A549 treated with AZD9567 at 1 μM for 4 hours (cell line): ENCODE measurements around the gene ATL2. TPM values are rescaled to one million over a fixed set of nuclear protein-coding genes. Genes with fewer than 3 reads are reported as not detected.

Source experiments
- total RNA-seq: library from RNA; stranded (reverse); fragments of 200-300 nt; extraction: Qiagen RNA extraction; gene quantifications from 5 replicates; pipeline ENCODE4 v1.2.3, GENCODE V29; 2022; ENCODE audit not compliant: insufficient read depth

Gene ATL2
- 46.4 to 64.9 TPM (median 60.4 TPM) in 5 replicates for total RNA-seq

DNA sequence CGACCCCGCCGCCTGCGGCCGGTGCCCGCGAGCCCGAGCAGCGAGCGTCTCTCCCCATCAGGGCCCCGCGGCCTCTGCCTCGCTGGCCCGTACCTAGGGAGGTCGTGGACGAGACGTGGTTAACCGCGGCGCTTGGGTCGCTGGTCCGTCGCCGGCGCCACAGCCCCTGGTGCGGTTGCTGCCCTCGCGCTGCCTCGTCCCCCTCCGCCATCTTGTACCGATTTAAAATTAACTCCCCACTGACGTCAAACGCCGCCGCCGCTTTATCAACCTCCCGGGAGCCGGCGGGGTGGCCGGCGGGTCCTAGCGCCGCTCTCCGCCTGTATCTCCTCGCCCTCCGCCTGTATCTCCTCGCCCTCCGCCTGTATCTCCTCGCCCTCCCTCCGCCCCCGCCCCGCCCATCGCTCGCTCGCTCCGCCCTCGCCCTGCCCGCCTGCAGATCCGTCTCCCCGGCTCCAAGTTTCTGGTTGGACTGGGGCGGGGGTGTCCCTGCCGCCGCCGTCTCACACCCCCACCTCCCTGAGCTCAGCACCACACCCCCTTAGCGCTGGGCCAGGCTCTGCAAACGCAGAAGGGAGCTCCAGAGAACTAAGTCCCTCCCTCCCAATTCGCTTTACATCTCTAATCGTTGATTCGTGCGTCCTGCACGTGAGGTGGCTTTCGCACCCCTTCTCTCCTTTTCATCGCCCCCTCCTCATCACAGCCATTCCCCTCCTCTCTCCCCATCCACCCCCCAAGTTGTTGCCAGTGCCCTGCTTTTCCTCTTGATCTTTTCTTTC lies at the start of gene ATL2:
ATL2 (minus strand) TSS at position 224 of the 779 bp plus-strand sequence; CDS start at position 211, 13 bp downstream.

Other genes with a start within 250 kb of the ATL2 start
- 17.8 to 31.1 TPM (median 25.6 TPM) in 5 replicates for gene HNRNPLL, start 225.7 kb upstream of the ATL2 start, total RNA-seq